Choroid plexus epithelial cell (primary cell): ENCODE results near the gene LEFTY1.

Experiments used
- DNase-seq: peaks from one replicate; pipeline ENCODE4 v3.0.0-alpha.2; 2010; ENCODE audit warnings: low read depth
- H3K4me3 ChIP-seq: 2 replicates; pipeline ENCODE4 v1.5.1; 2011; ENCODE audit warnings: low read depth, mild to moderate bottlenecking, control low read depth, low read length, moderate library complexity
- TF ChIP-seq, protein P1 (sequence below): conservative IDR thresholded peaks from 2 replicates; pipeline ENCODE4 v1.5.1; 2011; ENCODE audit warnings: low read depth, mild to moderate bottlenecking, control low read depth, inconsistent platforms, low read length, moderate library complexity

LEFTY1 gene

DNA sequence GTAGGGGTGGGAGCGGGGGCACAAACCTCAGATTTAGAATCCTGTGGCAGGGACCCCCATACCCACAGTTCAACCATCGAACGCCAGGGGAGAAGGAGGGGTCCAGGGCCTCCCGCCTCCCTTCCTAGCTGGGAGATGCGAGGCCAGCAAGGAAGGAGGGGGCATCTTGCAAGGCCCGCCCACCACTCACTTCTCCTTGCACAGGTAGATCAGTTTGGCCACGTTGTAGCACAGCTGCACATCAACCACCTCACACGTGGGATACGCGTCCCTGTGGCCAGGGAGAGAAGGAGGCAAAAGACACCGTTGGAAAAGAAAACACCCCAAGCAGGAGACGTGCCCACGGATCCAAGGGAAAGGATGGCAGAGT is 26.4 kb downstream of the LEFTY1 start:
- no peak for DNase-seq
- TF ChIP-seq, protein P1, sequence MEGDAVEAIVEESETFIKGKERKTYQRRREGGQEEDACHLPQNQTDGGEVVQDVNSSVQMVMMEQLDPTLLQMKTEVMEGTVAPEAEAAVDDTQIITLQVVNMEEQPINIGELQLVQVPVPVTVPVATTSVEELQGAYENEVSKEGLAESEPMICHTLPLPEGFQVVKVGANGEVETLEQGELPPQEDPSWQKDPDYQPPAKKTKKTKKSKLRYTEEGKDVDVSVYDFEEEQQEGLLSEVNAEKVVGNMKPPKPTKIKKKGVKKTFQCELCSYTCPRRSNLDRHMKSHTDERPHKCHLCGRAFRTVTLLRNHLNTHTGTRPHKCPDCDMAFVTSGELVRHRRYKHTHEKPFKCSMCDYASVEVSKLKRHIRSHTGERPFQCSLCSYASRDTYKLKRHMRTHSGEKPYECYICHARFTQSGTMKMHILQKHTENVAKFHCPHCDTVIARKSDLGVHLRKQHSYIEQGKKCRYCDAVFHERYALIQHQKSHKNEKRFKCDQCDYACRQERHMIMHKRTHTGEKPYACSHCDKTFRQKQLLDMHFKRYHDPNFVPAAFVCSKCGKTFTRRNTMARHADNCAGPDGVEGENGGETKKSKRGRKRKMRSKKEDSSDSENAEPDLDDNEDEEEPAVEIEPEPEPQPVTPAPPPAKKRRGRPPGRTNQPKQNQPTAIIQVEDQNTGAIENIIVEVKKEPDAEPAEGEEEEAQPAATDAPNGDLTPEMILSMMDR = no peak
- H3K4me3 ChIP-seq = no peak overlapping the region

DNA sequence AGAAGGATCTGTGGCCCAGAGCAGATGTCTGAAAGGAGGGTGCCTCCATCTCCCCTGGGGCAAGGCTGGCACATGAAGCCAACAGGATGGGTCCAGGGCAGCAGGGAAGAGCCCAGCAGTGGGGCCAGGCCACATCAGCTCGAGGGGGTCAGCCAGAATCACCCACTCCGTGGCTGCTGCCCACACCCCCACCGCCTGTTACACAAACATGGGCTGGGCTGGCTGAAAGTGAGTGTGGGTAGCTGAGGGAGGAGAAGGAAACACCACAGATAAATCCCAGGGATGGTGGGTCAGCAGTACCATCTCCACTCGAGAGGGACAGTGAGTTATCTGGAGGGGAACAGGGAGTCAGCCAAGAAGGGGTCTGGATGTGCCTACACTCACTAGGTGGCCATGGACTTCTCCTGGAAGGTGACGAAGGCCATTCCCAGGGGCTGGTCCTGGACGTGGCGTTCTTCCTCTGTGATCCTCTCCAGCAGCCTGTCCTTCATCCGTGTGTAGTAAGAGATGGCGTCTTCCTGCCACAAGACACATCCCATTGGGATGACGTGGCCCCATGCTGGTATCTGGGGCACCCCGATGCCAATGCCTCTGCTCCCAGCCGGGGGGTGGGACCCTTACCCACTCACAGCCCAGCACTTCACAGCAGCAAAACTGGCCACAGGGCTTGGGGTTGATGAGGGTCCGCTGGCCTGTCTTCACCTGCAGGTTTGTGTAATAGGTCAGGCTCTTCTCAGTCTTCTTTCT is 26.9 kb downstream of the LEFTY1 start:
- TF ChIP-seq, protein P1 = no peak
- no peak for DNase-seq
- H3K4me3 ChIP-seq = no peak overlapping the region

DNA sequence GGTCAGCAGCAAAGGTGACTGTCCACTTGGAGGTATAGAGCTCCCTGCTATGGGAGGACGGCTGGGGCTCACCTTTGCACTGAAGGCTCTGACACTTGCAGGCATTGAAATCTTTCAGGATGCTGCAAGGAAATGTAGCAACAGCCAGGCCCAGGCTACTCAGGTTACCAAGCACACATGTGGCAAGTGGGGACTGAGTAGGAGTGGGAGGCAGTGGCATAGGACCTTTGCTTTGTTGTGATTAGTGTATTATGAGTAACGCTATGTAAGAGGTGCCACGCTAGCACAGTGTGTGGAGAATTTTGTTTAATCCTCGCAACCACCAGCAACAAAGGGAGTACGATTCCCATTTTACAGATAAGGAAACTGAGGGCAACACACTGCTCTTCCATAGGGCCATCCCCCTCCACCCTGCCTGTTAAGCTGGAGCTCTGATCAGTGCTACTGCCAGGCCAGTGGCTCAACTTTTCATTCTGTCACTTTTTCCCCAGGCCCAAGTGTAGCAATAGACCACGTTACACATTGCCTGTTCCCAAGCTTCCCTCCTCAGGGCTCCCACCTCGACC is 28.0 kb downstream of the LEFTY1 start:
- TF ChIP-seq, protein P1 = no peak
- no peak for DNase-seq
- H3K4me3 ChIP-seq = no peak overlapping the region

DNA sequence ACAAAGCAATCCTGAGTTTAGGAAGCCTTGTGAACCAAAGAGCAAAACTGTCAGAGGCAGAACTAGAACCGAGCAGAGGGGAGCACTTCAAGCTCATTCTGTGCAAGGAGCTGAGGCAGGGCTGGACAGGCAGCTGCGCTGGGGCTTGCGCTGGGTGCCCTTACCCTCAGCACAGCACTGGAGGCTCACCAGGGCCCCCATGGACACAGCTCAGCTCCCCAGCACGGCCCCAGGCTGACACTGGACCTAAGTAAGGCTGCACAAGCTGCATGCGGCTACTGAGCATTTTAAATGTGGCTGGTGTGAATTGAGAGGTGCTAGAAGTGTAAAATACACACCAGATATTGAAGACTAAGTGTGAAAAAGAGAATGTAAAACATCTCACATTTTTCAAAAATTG is 28.8 kb downstream of the LEFTY1 start:
- DNase-seq = no peak
- no peak overlapping the region for H3K4me3 ChIP-seq
- TF ChIP-seq, protein P1 = no peak

DNA sequence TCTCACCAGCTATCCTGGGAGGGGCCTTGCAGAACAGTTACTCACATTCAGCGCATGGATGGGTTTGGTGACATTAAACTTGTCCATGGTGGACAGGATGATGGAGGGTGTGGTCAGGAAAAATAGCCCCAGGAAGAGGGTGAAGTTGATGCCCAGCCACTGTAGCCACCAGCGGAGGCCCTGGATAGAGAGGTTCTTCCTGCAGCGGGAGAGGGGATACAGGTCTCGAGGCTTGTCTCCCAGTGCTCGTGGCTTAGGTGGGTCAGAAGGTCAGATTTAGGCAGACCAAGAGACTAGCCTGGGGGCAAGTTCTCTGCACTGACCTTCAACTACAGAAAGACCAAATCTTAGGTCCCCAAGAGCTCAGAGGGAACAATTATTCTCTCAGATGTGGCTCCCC is 29.8 kb downstream of the LEFTY1 start:
- TF ChIP-seq, protein P1 = no peak

DNA sequence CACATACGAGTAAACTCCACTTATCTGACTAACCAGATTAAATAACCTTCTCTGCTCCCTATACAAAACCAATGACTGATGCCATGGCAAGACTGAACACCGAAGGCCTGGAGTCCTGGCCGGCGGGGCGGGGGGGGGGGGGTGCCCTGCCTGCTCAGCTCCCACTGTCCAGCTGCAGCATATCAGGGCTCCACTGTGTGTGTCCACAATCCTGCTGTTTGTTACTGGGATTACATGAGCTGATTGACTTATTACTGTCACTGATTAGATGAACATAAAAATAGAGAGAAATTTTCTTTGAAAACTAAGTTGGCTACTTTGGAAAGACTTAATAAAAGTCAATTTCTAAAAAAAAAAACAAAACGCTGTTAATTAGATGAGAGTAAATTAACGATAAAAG is 31.7 kb downstream of the LEFTY1 start:
- DNase-seq = no peak
- TF ChIP-seq, protein P1 = no peak
- no peak overlapping the region for H3K4me3 ChIP-seq

More for the DNA sequence above, 29.8 kb downstream of the LEFTY1 start:
- DNase-seq = no peak
- no peak overlapping the region for H3K4me3 ChIP-seq
